Urinary bladder (tissue), 4 donors: ENCODE data around the gene ITPK1. TPM values are rescaled to one million over a fixed set of nuclear protein-coding genes. Genes with fewer than 3 reads are reported as not detected.

Source experiments
- DNase-seq: peaks from one replicate; pipeline ENCODE4 v3.0.0-alpha.2; 2015; ENCODE audit errors: extremely low spot score
- H3K27ac ChIP-seq: one replicate; pipeline ENCODE4 v1.5.1; 2013; ENCODE audit warnings: low read depth, mild to moderate bottlenecking, moderate library complexity
- H3K36me3 ChIP-seq: one replicate; pipeline ENCODE4 v1.6.1; 2013; ENCODE audit warnings: mild to moderate bottlenecking, moderate library complexity; ENCODE audit not compliant: insufficient read depth
- H3K4me1 ChIP-seq: one replicate; pipeline ENCODE4 v1.6.1; 2013; ENCODE audit warnings: mild to moderate bottlenecking, moderate library complexity; ENCODE audit not compliant: insufficient read depth
- H3K4me3 ChIP-seq: one replicate; pipeline ENCODE4 v1.5.1; 2013; ENCODE audit warnings: low read depth, low read length
- WGBS: extraction: QIAGEN DNeasy Blood & Tissue Kit; methylation state at CpG from one replicate; pipeline ENCODE4 v1.1.7; 2013; 5-methylcytosine and 5-hydroxymethylcytosine counted together
- polyA plus RNA-seq: library from polyadenylated mRNA; stranded (reverse); fragments of 200-250 nt; gene quantifications from one replicate; pipeline ENCODE4 v1.2.3, GENCODE V29; 2013
- total RNA-seq: library from RNA; depleted of rRNA; stranded (reverse); fragments of >200 nt; gene quantifications from one replicate; pipeline ENCODE4 v1.2.3, GENCODE V29; 2014
- donor health status: healthy with polysubstance abuse.
- donor health status: healthy.

ITPK1 gene
- total and polyA plus RNA-seq, 2 donors = 15.8 to 109 TPM

- no peak overlapping the region for H3K27ac ChIP-seq
- H3K4me1 ChIP-seq = peaks cover 7% of the 10 kb centered on the region
- no peak overlapping the region for H3K4me3 ChIP-seq
- DNase-seq = no peak
- 83% methylated on average over 9 of the region's 9 CpGs for WGBS
- H3K36me3 ChIP-seq = no peaks in the 10 kb centered on the region
These were observed 63.9 kb downstream of the ITPK1 start for GRCh38 chr14:93051600-93052546.

DNA sequence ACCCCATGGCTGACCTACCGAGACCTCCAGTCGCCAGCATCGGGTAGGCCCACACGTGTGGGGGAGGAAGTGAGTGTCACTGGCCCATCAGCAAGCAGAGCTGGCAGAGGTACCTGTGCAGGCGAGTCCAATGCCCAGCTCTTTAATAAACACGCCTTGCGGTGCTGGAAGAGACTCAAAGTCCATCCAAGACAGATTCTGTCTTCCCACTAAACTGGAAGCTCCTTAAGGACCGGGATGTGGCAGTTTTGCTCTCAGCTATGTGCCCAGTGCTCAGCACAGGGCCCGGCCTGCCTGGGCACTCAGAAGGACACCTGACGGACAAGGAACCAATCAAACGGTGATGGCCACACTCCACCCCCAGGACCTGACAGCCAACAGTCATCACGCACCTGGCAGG, 65.0 kb downstream of the ITPK1 start:
- Histone ChIP-seq H3K4me1 (peaks cover 7% of the 10 kb centered on the region), H3K27ac (no peak overlapping the region), H3K4me3 (no peak overlapping the region), H3K36me3 (no peaks in the 10 kb centered on the region)
- 83% methylated on average over 12 of the region's 12 CpGs for WGBS
- DNase-seq = no peak

- no peaks in the 10 kb centered on the region for H3K36me3 ChIP-seq
- H3K27ac ChIP-seq = no peak overlapping the region
- WGBS = 18% methylated on average over 12 of the region's 12 CpGs
- no peak overlapping the region for H3K4me3 ChIP-seq
- DNase-seq = no peak
- H3K4me1 ChIP-seq = peaks cover 7% of the 10 kb centered on the region
These were observed 65.8 kb downstream of the ITPK1 start for GRCh38 chr14:93049867-93050331.

GRCh38 chr14:93049315-93049714, 66.4 kb downstream of the ITPK1 start:
- H3K27ac ChIP-seq = no peak overlapping the region
- H3K4me1 ChIP-seq = peaks cover 7% of the 10 kb centered on the region
- DNase-seq = no peak
- WGBS = 74% methylated on average over 4 of the region's 4 CpGs
- H3K4me3 ChIP-seq = no peak overlapping the region
- no peaks in the 10 kb centered on the region for H3K36me3 ChIP-seq

DNA sequence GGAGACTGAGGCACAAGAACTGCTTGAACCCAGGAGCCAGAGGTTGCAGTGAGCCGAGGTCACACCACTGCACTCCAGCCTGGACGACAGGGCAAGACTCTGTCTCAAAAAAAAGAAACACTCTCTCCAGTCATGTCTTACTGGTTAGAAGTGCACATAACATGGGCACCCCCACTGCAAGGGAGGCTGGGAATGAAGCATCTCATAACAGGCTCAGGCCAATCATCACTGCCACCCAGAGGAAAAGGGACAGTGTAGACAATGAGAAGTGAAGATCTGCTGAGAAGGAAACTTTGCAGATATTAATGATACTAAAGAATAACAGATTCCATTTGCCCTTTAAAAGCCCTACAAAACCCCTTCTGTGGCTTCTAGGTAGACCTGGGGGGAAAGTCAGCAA, 66.9 kb downstream of the ITPK1 start:
- no peak for DNase-seq
- WGBS = 94% methylated on average over 2 of the region's 2 CpGs
- Histone ChIP-seq H3K4me3 (no peak overlapping the region), H3K4me1 (peaks cover 7% of the 10 kb centered on the region), H3K27ac (no peak overlapping the region), H3K36me3 (no peaks in the 10 kb centered on the region)

DNA sequence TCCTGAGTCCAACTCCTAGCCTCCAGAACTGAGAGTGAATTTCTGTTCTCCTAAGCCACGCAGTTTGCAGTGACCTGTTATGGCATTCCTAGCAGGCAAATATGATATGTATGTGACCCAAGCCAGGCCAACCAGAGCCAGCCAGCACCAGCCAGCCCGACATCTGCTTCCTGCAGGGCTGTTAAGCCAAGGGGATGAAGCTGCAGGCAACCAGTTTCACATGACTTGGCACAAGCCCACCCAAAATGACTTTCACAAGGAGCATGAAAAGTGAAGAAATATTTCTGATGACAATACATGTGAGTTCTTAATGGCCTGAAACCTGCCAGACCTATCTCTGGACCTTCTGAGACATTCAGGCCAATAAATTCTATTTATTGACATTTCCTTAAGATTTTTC, 68.1 kb downstream of the ITPK1 start:
- Histone ChIP-seq H3K4me3 (no peak overlapping the region), H3K27ac (no peak overlapping the region), H3K36me3 (no peaks in the 10 kb centered on the region), H3K4me1 (peaks cover 7% of the 10 kb centered on the region)
- 64% methylated on average over 2 of the region's 2 CpGs for WGBS
- DNase-seq = no peak

DNA sequence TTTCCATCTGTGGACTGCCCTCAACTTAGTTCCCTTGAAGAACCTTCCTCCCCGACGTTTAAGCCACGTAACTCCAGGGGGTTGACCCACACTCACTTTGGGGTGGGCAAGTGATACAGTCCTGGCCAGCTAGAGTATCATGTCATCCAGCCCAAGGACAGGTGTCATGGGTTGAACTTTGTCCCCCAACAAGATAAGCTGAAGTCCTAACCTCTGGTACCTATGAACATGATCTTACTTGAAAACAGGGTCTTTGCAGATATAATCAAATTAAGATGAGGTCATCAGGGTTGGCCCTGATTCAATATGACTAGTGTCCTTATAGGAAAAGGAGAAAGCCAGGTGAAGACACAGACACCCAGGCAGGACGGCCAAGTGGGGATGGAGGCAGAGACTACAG, 68.6 kb downstream of the ITPK1 start:
- 92% methylated on average over 4 of the region's 4 CpGs for WGBS
- Histone ChIP-seq H3K27ac (no peak overlapping the region), H3K4me1 (peaks cover 4% of the 10 kb centered on the region), H3K4me3 (no peak overlapping the region), H3K36me3 (no peaks in the 10 kb centered on the region)
- no peak for DNase-seq

- H3K4me1 ChIP-seq = peaks cover 4% of the 10 kb centered on the region
- H3K36me3 ChIP-seq = no peaks in the 10 kb centered on the region
- H3K4me3 ChIP-seq = no peak overlapping the region
- no peak for DNase-seq
- no peak overlapping the region for H3K27ac ChIP-seq
- WGBS = 89% methylated on average over 7 of the region's 7 CpGs
These were observed 69.0 kb downstream of the ITPK1 start for GRCh38 chr14:93046705-93047050.

- peaks cover 4% of the 10 kb centered on the region for H3K4me1 ChIP-seq
- WGBS = 69% methylated on average over 16 of the region's 16 CpGs
- no peaks in the 10 kb centered on the region for H3K36me3 ChIP-seq
- H3K27ac ChIP-seq = no peak overlapping the region
- no peak overlapping the region for H3K4me3 ChIP-seq
- DNase-seq = no peak
These were observed 69.6 kb downstream of the ITPK1 start for GRCh38 chr14:93045965-93046704.

GRCh38 chr14:93045211-93045674, 70.5 kb downstream of the ITPK1 start:
- H3K4me1 ChIP-seq = peaks cover 4% of the 10 kb centered on the region
- DNase-seq = no peak
- no peak overlapping the region for H3K27ac ChIP-seq
- H3K36me3 ChIP-seq = no peaks in the 10 kb centered on the region
- no peak overlapping the region for H3K4me3 ChIP-seq
- WGBS = 82% methylated on average over 9 of the region's 9 CpGs

GRCh38 chr14:93044556-93044955, 71.2 kb downstream of the ITPK1 start:
- Histone ChIP-seq H3K36me3 (no peaks in the 10 kb centered on the region), H3K27ac (no peak overlapping the region), H3K4me1 (peaks cover 3% of the 10 kb centered on the region), H3K4me3 (no peak overlapping the region)
- DNase-seq = no peak
- 79% methylated on average over 9 of the region's 9 CpGs for WGBS

- Histone ChIP-seq H3K4me1 (no peaks in the 10 kb centered on the region), H3K27ac (peak overlapping the region; percentile 43), H3K4me3 (no peak overlapping the region), H3K36me3 (no peaks in the 10 kb centered on the region)
- 77% methylated on average over 7 of the region's 7 CpGs for WGBS
- no peak for DNase-seq
These were observed 71.6 kb downstream of the ITPK1 start for GRCh38 chr14:93044121-93044520.

GRCh38 chr14:93042968-93043940, 72.5 kb downstream of the ITPK1 start:
- 66% methylated on average over 13 of the region's 13 CpGs for WGBS
- Histone ChIP-seq H3K4me3 (no peak overlapping the region), H3K4me1 (no peaks in the 10 kb centered on the region), H3K36me3 (no peaks in the 10 kb centered on the region), H3K27ac (peak overlapping the region; percentile 43)
- DNase-seq = peak; percentile 37
